Measurements from ENCODE around the gene WASHC4.

The WASHC4 gene

DNA sequence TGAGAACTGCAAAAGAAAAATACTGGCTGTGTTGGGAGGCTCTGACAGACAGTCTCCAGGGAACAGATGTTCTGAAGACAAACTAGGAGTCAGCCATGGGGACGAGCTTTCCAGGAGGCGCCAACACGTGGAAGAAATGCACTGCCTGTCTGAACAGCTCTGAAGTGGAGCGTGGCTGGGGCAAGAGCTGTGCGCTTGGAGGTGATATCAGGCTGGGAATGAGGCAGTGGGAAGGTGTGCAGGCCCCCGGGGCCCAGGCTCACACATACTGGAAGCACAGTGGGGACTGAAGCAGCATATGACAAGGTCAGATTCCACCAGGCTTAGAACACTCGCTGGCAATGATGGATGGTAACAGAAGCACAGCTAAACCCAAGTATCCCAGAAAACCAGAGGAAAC lies 110.9 kb downstream of the WASHC4 start:
- no CpG with 5 or more reads among the region's 7 CpGs for WGBS (ENCODE audit: extremely low coverage, insufficient coverage, low lambda C conversion rate)

More for the DNA sequence above, 110.9 kb downstream of the WASHC4 start:
- H3K4me3 ChIP-seq (ENCODE audit: low read length), result no peak overlapping the region
- H2BK120ac ChIP-seq (ENCODE audit: low read depth, low read length), result no peak overlapping the region
- no peak overlapping the region for H4K5ac ChIP-seq (ENCODE audit: low read length)
- no peaks in the 10 kb centered on the region for H3K27me3 ChIP-seq (ENCODE audit: insufficient read depth, low read length, poor library complexity)
- H3K23ac ChIP-seq (ENCODE audit: low read length), result no peak overlapping the region
- no peak overlapping the region for H3K56ac ChIP-seq (ENCODE audit: low read length)
- H3K4ac ChIP-seq (ENCODE audit: low read depth, low read length), result no peak overlapping the region
- H3K79me2 ChIP-seq (ENCODE audit: control insufficient read depth, insufficient read depth, low read length), result no peaks in the 10 kb centered on the region
- no peak overlapping the region for H3K18ac ChIP-seq (ENCODE audit: low read length)
- H3K4me1 ChIP-seq (ENCODE audit: control insufficient read depth, low read depth, low read length), result peaks cover 3% of the 10 kb centered on the region
- H4K8ac ChIP-seq (ENCODE audit: low read depth, low read length), result no peak overlapping the region
- no peak overlapping the region for H3K4me2 ChIP-seq (ENCODE audit: low read length)
- H2AK5ac ChIP-seq (ENCODE audit: low read length), result no peak overlapping the region
- H2BK5ac ChIP-seq (ENCODE audit: low read length), result no peak overlapping the region
- H3K79me1 ChIP-seq (ENCODE audit: low read length), result no peaks in the 10 kb centered on the region
- H2BK15ac ChIP-seq (replicated peaks; ENCODE audit: low read depth), result no peak overlapping the region
- DNase-seq, result no peak
- H3K9ac ChIP-seq (ENCODE audit: low read length), result no peak overlapping the region
- no peaks in the 10 kb centered on the region for H3K36me3 ChIP-seq (ENCODE audit: control insufficient read depth, insufficient read depth, low read length)
- no peak overlapping the region for H3K27ac ChIP-seq (ENCODE audit: low read depth, low read length)

Measured in mesendoderm (in vitro differentiated cells).